H1 (cell line): Measurements from ENCODE around the gene CHI3L1. TPM values are rescaled to one million over a fixed set of nuclear protein-coding genes. Genes with fewer than 3 reads are reported as not detected.
A peak's percentile ranks its signal among the peaks of the same experiment; 100 is the strongest.

Source experiments
- CTCF ChIA-PET: fragments of 300-600 bp; sonication (Branson Sonifier 250); formaldehyde crosslinking; loops from one replicate; lab custom pipeline; 2021; ENCODE audit not compliant: partially characterized antibody; lab: Charles Lee
- POLR2A ChIA-PET: fragments of 300-600 bp; sonication (Branson Sonifier 250); formaldehyde crosslinking; loops from one replicate; lab custom pipeline; 2021; ENCODE audit warnings: inconsistent platforms; ENCODE audit not compliant: partially characterized antibody; lab: Charles Lee
- DNase-seq, 2 experiments: peaks; one replicate each; pipeline versions ENCODE4 v3.0.0 to v3.0.0-alpha.2; 2010 to 2022; ENCODE audit warnings: low spot score in 2 of 2, low read depth in 1 of 2, mixed read lengths in 1 of 2
- FAIRE-seq: peaks from 2 replicates; lab custom pipeline; 2011; peaks lifted over from hg19 to GRCh38; lab: Jason Lieb, UNC
- H2AFZ ChIP-seq: 2 replicates; pipeline ENCODE4 v1.8.1; 2012; ENCODE audit warnings: low read length, inconsistent platforms
- H2AK5ac ChIP-seq: 2 replicates; pipeline ENCODE4 v1.6.1; 2013; ENCODE audit warnings: low read depth, low read length
- H2BK120ac ChIP-seq: replicated peaks from 2 replicates; pipeline ENCODE3; 2013; ENCODE audit warnings: low read depth, low read length, inconsistent platforms
- H2BK12ac ChIP-seq: 2 replicates; pipeline ENCODE4 v1.6.1; 2013; ENCODE audit warnings: low read depth, low read length
- H2BK15ac ChIP-seq: 2 replicates; pipeline ENCODE4 v1.6.1; 2013; ENCODE audit warnings: low read length
- H2BK20ac ChIP-seq: 2 replicates; pipeline ENCODE4 v1.6.1; 2013; ENCODE audit warnings: low read length
- H2BK5ac ChIP-seq: 2 replicates; pipeline ENCODE4 v1.6.1; 2013; ENCODE audit warnings: low read depth, low read length
- H3K14ac ChIP-seq: 2 replicates; pipeline ENCODE4 v1.6.1; 2013; ENCODE audit warnings: inconsistent platforms; ENCODE audit not compliant: insufficient read length
- H3K18ac ChIP-seq: 2 replicates; pipeline ENCODE4 v1.6.1; 2013; ENCODE audit warnings: low read length; ENCODE audit errors: extremely low read depth
- H3K23ac ChIP-seq: 2 replicates; pipeline ENCODE4 v1.6.1; 2013; ENCODE audit warnings: inconsistent platforms; ENCODE audit not compliant: insufficient read length
- H3K23me2 ChIP-seq: 2 replicates; pipeline ENCODE4 v1.6.1; 2013; ENCODE audit warnings: low read depth, low read length
- H3K27ac ChIP-seq: 2 replicates; pipeline ENCODE4 v1.6.1; 2011; ENCODE audit warnings: low read depth, low read length, inconsistent platforms
- H3K27me3 ChIP-seq, 4 experiments: replicated peaks in 1 of 4; 1 replicate in 1 of 4; 2 replicates in 3 of 4; pipeline versions ENCODE4 v1.6.1 to v1.8.1; 2011 to 2013; ENCODE audit warnings: low read length in 3 of 4, mild to moderate bottlenecking in 3 of 4, inconsistent platforms in 2 of 4, mixed read lengths in 2 of 4, moderate library complexity in 1 of 4; ENCODE audit not compliant: control insufficient read depth in 3 of 4, insufficient read depth in 3 of 4; ENCODE audit errors: extremely low read depth in 1 of 4
- H3K36me3 ChIP-seq, 4 experiments: 2 replicates each; pipeline versions ENCODE4 v1.6.1 to v1.8.1; 2011 to 2013; ENCODE audit warnings: mild to moderate bottlenecking in 4 of 4, low read length in 3 of 4, moderate library complexity in 2 of 4, control low read depth in 1 of 4, inconsistent platforms in 1 of 4; ENCODE audit not compliant: insufficient read depth in 4 of 4, control insufficient read depth in 2 of 4
- H3K4ac ChIP-seq: replicated peaks from 2 replicates; pipeline ENCODE3; 2013; ENCODE audit warnings: low read length, low read depth, mixed read lengths, inconsistent platforms; ENCODE audit not compliant: insufficient read length
- H3K4me1 ChIP-seq, 4 experiments: replicated peaks in 1 of 4; 1 replicate in 1 of 4; 2 replicates in 3 of 4; pipeline versions ENCODE4 v1.6.1 to v1.8.1; 2011 to 2013; ENCODE audit warnings: low read length in 3 of 4, inconsistent platforms in 2 of 4, mixed read lengths in 1 of 4; ENCODE audit not compliant: insufficient read depth in 4 of 4, control insufficient read depth in 3 of 4
- H3K4me2 ChIP-seq, 2 experiments: 2 replicates each; pipeline versions ENCODE4 v1.6.1 to v1.8.1; 2011 to 2013; ENCODE audit warnings: low read depth in 2 of 2, low read length in 2 of 2, control low read depth in 1 of 2, inconsistent platforms in 1 of 2, mild to moderate bottlenecking in 1 of 2; ENCODE audit not compliant: insufficient read depth in 1 of 2
- H3K4me3 ChIP-seq, 4 experiments: fragments of 200-600, 300-600 bp in 1 of 4; sonication (generic), shearing (Covaris generic), sonication (Bioruptor Twin) in 1 of 4; 2 replicates each; pipeline versions ENCODE4 v1.5.1 to v1.8.1; 2011 to 2016; ENCODE audit warnings: low read length in 4 of 4, low read depth in 3 of 4, control low read depth in 2 of 4, inconsistent platforms in 2 of 4, mild to moderate bottlenecking in 2 of 4, mixed read lengths in 1 of 4, moderate library complexity in 1 of 4; ENCODE audit not compliant: insufficient read depth in 2 of 4; ENCODE audit errors: extremely low read depth in 1 of 4
- H3K56ac ChIP-seq: replicated peaks from 2 replicates; pipeline ENCODE3; 2013; ENCODE audit warnings: low read depth, mild to moderate bottlenecking, mixed read lengths, low read length, inconsistent platforms; ENCODE audit not compliant: insufficient read length
- H3K79me1 ChIP-seq: 2 replicates; pipeline ENCODE4 v1.6.1; 2013; ENCODE audit warnings: low read depth, low read length, control low read depth
- H3K79me2 ChIP-seq, 2 experiments: 2 replicates each; pipeline versions ENCODE4 v1.6.1 to v1.8.1; 2012 to 2013; ENCODE audit warnings: low read length in 2 of 2, mild to moderate bottlenecking in 2 of 2, inconsistent platforms in 1 of 2; ENCODE audit not compliant: insufficient read depth in 2 of 2, control insufficient read depth in 1 of 2
- H3K9ac ChIP-seq, 4 experiments: replicated peaks in 1 of 4; 1 replicate in 1 of 4; 2 replicates in 3 of 4; pipeline versions ENCODE4 v1.6.1 to v1.8.1; 2011 to 2013; ENCODE audit warnings: low read depth in 3 of 4, low read length in 3 of 4, control low read depth in 2 of 4, mild to moderate bottlenecking in 2 of 4, moderate library complexity in 2 of 4, inconsistent platforms in 1 of 4; ENCODE audit errors: extremely low read depth in 1 of 4
- H3K9me3 ChIP-seq, 2 experiments: 2 replicates each; pipeline versions ENCODE4 v1.6.1 to v1.8.1; 2012 to 2013; ENCODE audit warnings: mild to moderate bottlenecking in 2 of 2, moderate library complexity in 2 of 2, control low read depth in 1 of 2, inconsistent platforms in 1 of 2, low read depth in 1 of 2, low read length in 1 of 2, mixed read lengths in 1 of 2; ENCODE audit not compliant: insufficient read depth in 2 of 2
- H4K20me1 ChIP-seq, 2 experiments: replicated peaks in 1 of 2; 2 replicates each; pipeline versions ENCODE3 to v1.8.1; 2011 to 2013; ENCODE audit warnings: inconsistent platforms in 2 of 2, low read length in 2 of 2, mild to moderate bottlenecking in 1 of 2; ENCODE audit not compliant: insufficient read depth in 2 of 2, control insufficient read depth in 1 of 2
- H4K5ac ChIP-seq: 2 replicates; pipeline ENCODE4 v1.6.1; 2013; ENCODE audit warnings: low read length, low read depth, mixed read lengths, inconsistent platforms; ENCODE audit not compliant: insufficient read length
- H4K8ac ChIP-seq: 2 replicates; pipeline ENCODE4 v1.8.0; 2013; ENCODE audit warnings: mild to moderate bottlenecking, moderate library complexity, low read length, inconsistent platforms; ENCODE audit not compliant: insufficient read depth; ENCODE audit errors: extremely low read depth
- H4K91ac ChIP-seq: replicated peaks from 2 replicates; pipeline ENCODE3; 2013; ENCODE audit warnings: low read length, mixed read lengths, inconsistent platforms; ENCODE audit not compliant: insufficient read length
- WGBS, 2 experiments: shearing (Covaris generic) in 1 of 2; methylation state at CpG; one replicate each; pipeline versions ENCODE4 v1.1.6 to v1.1.7; 2013 to 2015; ENCODE audit warnings: low lambda C conversion rate in 2 of 2, mixed read lengths in 2 of 2, inconsistent platforms in 1 of 2, low coverage in 1 of 2, missing lambda C conversion rate in 1 of 2; ENCODE audit not compliant: insufficient replicate concordance in 2 of 2, insufficient coverage in 1 of 2, insufficient read length in 1 of 2; ENCODE audit errors: extremely low coverage in 1 of 2, missing lambda C conversion rate in 1 of 2; 5-methylcytosine and 5-hydroxymethylcytosine counted together
- polyA plus RNA-seq, 7 experiments: library from polyadenylated mRNA; depleted of rRNA in 3 of 7; stranded (reverse) in 5 of 7; unstranded in 2 of 7; fragments of >200 nt in 5 of 7; fragments of 200-250 nt in 2 of 7; gene quantifications; 1 replicate in 5 of 7; 2 replicates in 1 of 7; 4 replicates in 1 of 7; pipeline versions ENCODE4 v1.2.1 to v1.2.3, GENCODE V29; 2011 to 2013; ENCODE audit warnings: missing spikeins in 2 of 7, mixed read lengths in 2 of 7
- total RNA-seq: library from RNA; stranded (reverse); fragmentation: NEBNext Ultra II Directional; extraction: Animal tissue kit (Norgen Biotek cat#: 25700); gene quantifications from 2 replicates; pipeline ENCODE4 v1.2.1, GENCODE V29; 2021

The CHI3L1 gene
- total and polyA plus RNA-seq, 2 of the 8 experiments (the other 6 are each of a cell fraction or from before 2014, with no cell fraction given) = 1.0 TPM; not detected in 1

GRCh38 chr1:203143641-203144040 is 42.9 kb downstream of the CHI3L1 start:
- no peak overlapping the region for H3K27ac ChIP-seq
- H2BK120ac ChIP-seq = no peak overlapping the region
- no peaks in the 10 kb centered on the region for H3K27me3 ChIP-seq
- no peak overlapping the region for H3K4ac ChIP-seq
- H3K36me3 ChIP-seq = no peaks in the 10 kb centered on the region
- H2BK12ac ChIP-seq = peak overlapping the region; percentile 71; the same call in 1 of the 2 replicates
- WGBS, 2 experiments = 92% methylated on average over 11 of the region's 11 CpGs; no CpG with 5 or more reads in 1 of the 2 experiments
- no peak overlapping the region for H3K4me2 ChIP-seq
- no peak overlapping the region; the same call in 1 of the 2 replicates for H2BK5ac ChIP-seq
- peak overlapping the region; percentile 66; the same call in 1 of the 2 replicates for H2BK20ac ChIP-seq
- FAIRE-seq (no peak), DNase-seq (no peak)
- H3K4me3 ChIP-seq = no peak overlapping the region
- POLR2A ChIA-PET = interaction anchor here (1.2 kb wide), 1 partner anchor 10 kb away, joined by 3 read pairs; no protein-coding TSS in a partner anchor
- no peak overlapping the region for H4K5ac ChIP-seq
- peaks cover 0 to 5% of the 10 kb centered on the region in 2 experiments; a peak in 1 of 4 replicates for H3K9me3 ChIP-seq
- 0 out of 2 replicates have a peak overlapping the region, but pooled peaks have one; percentile 36 for H3K18ac ChIP-seq
- CTCF ChIA-PET = interaction anchor here (0.8 to 49.1 kb wide), 6 partner anchors 10 to 95 kb away, joined by 3 to 1071 read pairs (median 18); partner anchors contain the start of genes ADORA1 and PPFIA4
- no peak overlapping the region for H2AFZ ChIP-seq
- no peak overlapping the region for H3K56ac ChIP-seq
- no peaks in the 10 kb centered on the region; the same call in 1 of the 2 replicates for H3K23me2 ChIP-seq
- no peaks in the 10 kb centered on the region for H4K20me1 ChIP-seq
- no peaks in the 10 kb centered on the region for H3K79me2 ChIP-seq
- H3K79me1 ChIP-seq = no peaks in the 10 kb centered on the region
- peaks cover 5 to 21% (median 12%) of the 10 kb centered on the region in 4 experiments for H3K4me1 ChIP-seq
- no peak overlapping the region for H2AK5ac ChIP-seq
- H3K9ac ChIP-seq = no peak overlapping the region
- H4K91ac ChIP-seq = no peak overlapping the region
- H3K14ac ChIP-seq = no peak overlapping the region
- no peak overlapping the region for H3K23ac ChIP-seq
- H4K8ac ChIP-seq = no peak overlapping the region
- H2BK15ac ChIP-seq = no peak overlapping the region
